GM10847 (cell line): ENCODE results near the gene R3HDML.

Experiments used
- POLR2A ChIP-seq: IDR thresholded peaks from 2 replicates; pipeline ENCODE4 v1.6.1; 2011; ENCODE audit not compliant: insufficient read length; ENCODE audit errors: extremely low read depth

Gene R3HDML

GRCh38 chr20:44336725-44337380 lies at the start of gene R3HDML:
Gene R3HDML, plus strand, starts transcription at chr20:44337043. Its CDS starts 115 bp downstream, at chr20:44337158.
- no peak for TF ChIP-seq POLR2A

DNA sequence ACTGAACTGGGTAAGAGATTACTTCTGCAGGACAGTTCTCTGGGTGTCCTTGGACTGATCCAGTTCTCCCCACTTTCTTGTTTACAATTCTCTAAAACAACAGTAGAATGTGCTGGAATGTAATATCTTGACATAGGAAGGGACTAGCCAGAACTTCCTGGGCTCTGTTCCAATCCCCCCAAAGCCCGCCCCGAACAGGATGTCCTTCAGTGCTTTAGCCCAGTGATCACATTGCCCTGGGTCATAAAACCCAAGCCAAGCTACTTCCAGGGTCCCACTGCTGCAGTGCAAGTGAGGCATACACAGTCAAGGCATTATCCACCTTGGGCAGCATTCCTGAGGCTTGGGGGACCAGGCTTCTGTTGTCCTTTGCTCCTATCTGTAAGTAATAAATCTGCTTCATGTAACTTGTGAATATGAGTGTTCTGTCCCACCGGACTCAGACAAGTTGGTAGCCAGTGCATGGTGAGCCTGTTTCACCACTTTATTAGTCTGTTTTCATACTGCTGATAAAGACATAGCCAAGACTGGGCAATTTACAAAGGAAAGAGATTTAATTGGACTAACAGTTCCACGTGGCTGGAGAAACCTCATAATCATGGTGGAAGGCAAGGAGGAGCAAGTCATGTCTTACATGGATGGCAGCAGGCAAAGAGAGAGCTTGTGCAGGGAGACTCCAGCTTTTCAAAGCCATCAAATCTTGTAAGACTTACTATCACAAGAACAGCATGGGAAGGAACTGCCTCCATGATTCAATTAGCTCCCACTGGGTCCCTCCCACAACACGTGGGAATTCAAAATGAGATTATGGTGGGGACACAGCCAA lies 49.4 kb upstream of the R3HDML start:
- TF ChIP-seq POLR2A = no peak

GRCh38 chr20:44288252-44288651 lies 48.6 kb upstream of the R3HDML start:
- TF ChIP-seq POLR2A = no peak

- TF ChIP-seq POLR2A = no peak
These were observed 45.1 kb upstream of the R3HDML start for GRCh38 chr20:44291754-44292153.

DNA sequence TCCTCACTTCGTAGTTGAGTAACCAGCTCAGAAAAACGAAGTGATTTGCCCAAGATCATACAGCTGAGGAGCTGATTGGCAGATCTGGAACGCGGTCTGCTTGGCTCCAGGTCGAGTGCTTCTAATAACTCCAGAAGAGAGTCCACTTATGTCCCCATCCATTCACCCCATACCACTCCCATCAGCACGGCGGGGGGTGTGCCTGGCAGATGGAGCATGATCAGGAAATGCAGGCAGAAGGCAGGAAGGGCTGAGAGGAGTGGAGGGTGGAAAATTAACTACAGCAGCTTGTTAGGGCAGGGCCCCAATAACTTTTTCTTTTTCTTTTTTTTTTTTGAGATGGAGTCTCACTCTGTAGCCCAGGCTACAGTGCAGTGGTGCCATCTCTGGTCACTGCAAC lies 40.8 kb upstream of the R3HDML start:
- TF ChIP-seq POLR2A = no peak

- TF ChIP-seq POLR2A = no peak
These were observed 39.1 kb upstream of the R3HDML start for GRCh38 chr20:44297721-44298120.

DNA sequence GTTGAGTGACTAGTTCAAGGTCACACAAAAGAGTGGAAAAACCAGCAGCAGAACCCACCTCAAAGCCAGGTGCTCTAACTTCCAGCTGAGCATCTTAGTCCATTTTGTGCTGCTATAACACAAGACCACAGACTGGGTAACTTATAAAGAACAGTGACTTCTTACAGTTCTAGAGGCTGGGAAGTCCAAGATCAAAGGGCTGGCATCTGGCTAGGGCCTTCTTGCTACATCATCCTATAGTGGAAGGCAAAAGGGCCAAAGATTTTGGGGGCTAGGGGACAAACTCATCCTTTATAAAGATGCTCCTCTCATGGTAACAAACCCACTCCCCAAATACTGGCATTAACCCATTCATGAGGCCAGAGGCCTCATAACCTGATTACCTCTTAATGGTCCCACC lies 35.6 kb upstream of the R3HDML start:
- no peak for TF ChIP-seq POLR2A

DNA sequence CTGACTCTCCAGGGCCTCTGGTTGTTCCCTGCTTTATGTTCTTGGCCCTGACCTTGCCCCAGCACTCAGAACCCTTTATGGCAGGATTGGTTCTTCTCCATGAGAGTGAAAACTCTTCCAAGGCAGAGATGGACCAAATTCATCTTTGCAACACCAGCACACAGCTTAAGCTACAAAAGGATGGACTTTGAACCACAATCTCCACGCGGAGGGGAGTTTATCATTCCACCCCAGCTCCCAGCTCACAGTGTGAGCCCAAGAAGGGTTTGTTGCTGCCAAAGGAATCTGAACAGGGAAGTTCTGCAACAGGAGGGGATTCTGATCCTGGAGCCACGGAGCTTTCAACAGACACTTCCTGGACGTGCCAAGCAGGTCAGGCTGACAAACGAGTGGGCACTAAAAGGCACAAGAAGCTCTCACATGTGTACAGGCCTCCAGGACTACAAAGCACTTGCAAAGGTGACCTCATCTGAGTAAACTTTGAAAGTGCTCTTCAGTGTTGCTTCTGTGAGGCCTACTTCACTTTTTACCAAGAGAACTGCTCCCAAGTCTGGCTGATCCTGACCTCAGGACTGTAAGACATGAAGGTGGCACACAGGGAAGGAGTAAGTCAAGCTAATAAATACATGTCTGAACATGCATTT lies 34.7 kb upstream of the R3HDML start:
- no peak for TF ChIP-seq POLR2A

DNA sequence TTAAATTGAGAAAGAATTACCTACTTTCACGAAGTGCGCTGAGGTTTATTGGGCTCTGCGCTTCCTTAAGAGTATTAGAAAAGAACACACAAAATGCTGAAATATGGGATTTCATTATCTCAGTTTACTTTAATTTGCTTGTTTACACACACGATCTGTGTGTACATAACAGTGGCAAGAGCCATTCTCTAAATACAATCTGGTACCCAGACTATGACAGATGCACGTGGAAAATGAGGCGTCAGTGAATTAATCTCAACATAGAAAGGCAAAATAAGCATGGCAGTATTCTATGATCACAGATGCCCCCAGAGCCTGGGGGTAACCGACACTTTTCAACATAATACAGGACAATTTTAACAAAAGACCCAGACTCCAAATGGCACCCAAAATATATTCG lies 34.1 kb upstream of the R3HDML start:
- no peak for TF ChIP-seq POLR2A

- TF ChIP-seq POLR2A = no peak
These were observed 32.5 kb upstream of the R3HDML start for GRCh38 chr20:44304383-44304782.

GRCh38 chr20:44306927-44307326 lies 29.9 kb upstream of the R3HDML start:
- TF ChIP-seq POLR2A = no peak

GRCh38 chr20:44309763-44310663 lies 26.8 kb upstream of the R3HDML start:
- TF ChIP-seq POLR2A = no peak

GRCh38 chr20:44310664-44311639 lies 25.9 kb upstream of the R3HDML start, which contains the start of gene FITM2:
Gene FITM2, minus strand, starts transcription at chr20:44311202. Its CDS starts 54 bp downstream, at chr20:44311148.
- peak; percentile 49 for TF ChIP-seq POLR2A

DNA sequence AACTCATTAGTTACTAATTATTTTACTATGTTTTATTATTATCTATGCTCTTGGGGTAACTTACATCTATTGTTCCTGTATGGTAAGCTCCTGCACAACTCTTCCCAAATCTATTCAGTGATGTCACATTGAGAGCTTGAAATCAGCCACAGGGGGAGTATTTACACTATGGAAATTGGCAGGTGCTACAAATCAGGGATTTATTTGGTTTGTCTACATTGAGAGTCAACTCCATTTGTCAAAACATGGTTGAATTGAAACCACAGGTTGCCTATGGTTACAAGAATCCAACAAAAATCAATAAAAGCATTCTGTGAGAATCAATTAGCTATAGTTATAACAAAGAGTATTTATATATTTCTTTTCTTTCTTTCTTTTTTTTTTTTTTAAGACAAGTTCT lies 22.0 kb upstream of the R3HDML start:
- no peak for TF ChIP-seq POLR2A
